ENCODE measurements around the gene ZNF888. TPM values are rescaled to one million over a fixed set of nuclear protein-coding genes. Genes with fewer than 3 reads are reported as not detected.
A peak's percentile ranks its signal among the peaks of the same experiment; 100 is the strongest.

ZNF888 gene
- polyA plus RNA-seq = 1 to 10 TPM; 1.9 to 2.7 TPM

DNA sequence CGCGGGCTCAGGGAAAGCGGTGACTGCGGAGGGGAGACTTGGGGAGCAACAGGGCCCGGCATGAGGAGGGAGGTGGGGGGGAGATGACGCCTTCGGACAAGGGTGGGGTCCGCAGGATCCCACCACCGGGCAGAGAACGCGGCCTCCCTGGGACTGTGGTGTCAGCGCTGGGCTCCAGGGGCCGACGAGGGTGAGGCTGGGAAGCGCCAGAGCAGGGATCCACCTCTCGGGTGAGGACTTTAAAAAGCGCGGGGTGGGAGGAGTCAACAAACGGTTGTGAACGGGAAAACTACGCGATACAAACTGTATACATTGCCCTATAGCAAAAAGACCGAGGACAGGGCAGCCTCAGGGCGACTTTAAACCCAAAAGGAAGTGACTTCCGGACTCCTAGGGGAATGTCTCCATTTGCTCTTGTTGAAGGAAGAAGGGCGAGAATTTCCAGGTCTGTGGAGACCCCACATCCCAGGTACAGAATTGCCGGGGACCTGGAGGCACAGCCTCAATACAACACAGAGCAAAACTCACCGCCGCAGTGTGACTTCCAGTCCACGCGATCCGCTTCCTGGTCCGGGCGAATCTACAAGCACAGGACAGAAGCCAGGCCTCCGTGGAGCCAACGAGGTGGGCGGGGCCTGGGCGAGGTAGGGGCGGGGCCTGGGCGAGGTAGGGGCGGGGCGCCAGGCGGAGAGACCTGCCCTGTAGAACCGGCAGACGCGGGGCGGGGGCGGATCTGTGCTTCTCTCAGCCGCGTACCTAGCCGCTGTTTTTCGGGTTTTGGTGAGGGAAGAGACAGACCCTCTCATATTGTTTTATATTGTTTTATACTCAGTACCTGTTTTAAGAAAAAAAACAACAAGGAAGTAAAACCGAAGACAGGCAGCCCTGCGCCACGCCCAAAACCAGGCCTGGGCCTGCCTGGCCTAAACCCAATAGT is at the start of gene ZNF888:
Gene ZNF888, minus strand, starts transcription at position 588 of the 937 bp plus-strand sequence. CDS start 5,555 bp downstream, outside the sequence.
- Histone ChIP-seq H3K36me3 (ENCODE audit: control insufficient read depth in 2 of 2, insufficient read depth in 2 of 2, low read length in 1 of 2) (no peaks in the 10 kb centered on the region), H3K27me3 (ENCODE audit: control insufficient read depth in 1 of 2, insufficient read depth in 2 of 2, low read length in 2 of 2) (no peaks in the 10 kb centered on the region), H3K27ac (ENCODE audit: low read depth in 2 of 2, low read length in 1 of 2) (peak within 1 kb of the TSS; percentile 83 to 98), H3K9me3 (ENCODE audit: control insufficient read depth in 2 of 2, insufficient read depth in 1 of 2, low read depth in 1 of 2, low read length in 1 of 2) (no peaks in the 10 kb centered on the region), H3K4me3 (ENCODE audit: low read depth in 1 of 2, low read length in 2 of 2) (peak within 1 kb of the TSS; percentile 51 to 85), H3K4me1 (ENCODE audit: control insufficient read depth in 2 of 2, insufficient read depth in 2 of 2, low read length in 1 of 2) (peaks cover 0 to 3% of the 10 kb centered on the region in 2 donors)
- WGBS, 2 donors = 2% methylated on average over 55 of the region's 55 CpGs

GRCh38 chr19:52967772-52968171 is 44.5 kb upstream of the ZNF888 start:
- whole genome bisulfite sequencing, 2 donors = 89 to 98% methylated on average over 2 of the region's 2 CpGs
- no peak overlapping the region for H3K4me3 ChIP-seq (ENCODE audit: low read depth in 1 of 2, low read length in 2 of 2)
- H3K9me3 ChIP-seq (ENCODE audit: control insufficient read depth in 2 of 2, insufficient read depth in 1 of 2, low read depth in 1 of 2, low read length in 1 of 2) = peaks cover 2 to 4% of the 10 kb centered on the region in 2 donors
- peaks cover 0 to 2% of the 10 kb centered on the region in 2 donors for H3K4me1 ChIP-seq (ENCODE audit: control insufficient read depth in 2 of 2, insufficient read depth in 2 of 2, low read length in 1 of 2)
- H3K27me3 ChIP-seq (ENCODE audit: control insufficient read depth in 1 of 2, insufficient read depth in 2 of 2, low read length in 2 of 2) = no peaks in the 10 kb centered on the region
- no peak overlapping the region for H3K27ac ChIP-seq (ENCODE audit: low read depth in 2 of 2, low read length in 1 of 2)
- no peaks in the 10 kb centered on the region for H3K36me3 ChIP-seq (ENCODE audit: control insufficient read depth in 2 of 2, insufficient read depth in 2 of 2, low read length in 1 of 2)

DNA sequence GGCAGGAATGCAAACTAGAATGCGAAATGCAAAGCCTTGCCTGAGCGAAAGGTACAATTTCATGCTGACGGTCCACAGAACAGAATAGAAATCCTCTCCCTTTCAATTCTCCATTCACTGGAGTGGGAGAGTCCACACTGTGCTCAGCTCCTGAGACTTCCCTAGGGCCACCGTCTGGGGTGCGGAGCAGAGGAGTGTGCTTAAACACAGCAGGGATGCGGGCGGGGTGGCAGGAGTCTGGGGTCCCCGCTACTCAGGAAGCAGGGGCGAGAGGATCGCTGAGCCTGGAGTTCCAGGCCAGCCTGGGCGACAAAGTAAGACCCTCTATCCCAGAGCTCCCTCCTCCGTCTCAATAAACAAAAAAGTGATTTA is 40.0 kb upstream of the ZNF888 start:
- H3K4me3 ChIP-seq (ENCODE audit: low read depth in 1 of 2, low read length in 2 of 2) = peak overlapping the region; percentile 49 to 72
- peak overlapping the region; percentile 88 to 94 for H3K27ac ChIP-seq (ENCODE audit: low read depth in 2 of 2, low read length in 1 of 2)
- H3K36me3 ChIP-seq (ENCODE audit: control insufficient read depth in 2 of 2, insufficient read depth in 2 of 2, low read length in 1 of 2) = peaks cover 2 to 3% of the 10 kb centered on the region in 2 donors
- 2 to 6% methylated on average over 12 of the region's 12 CpGs for WGBS, 2 donors
- H3K4me1 ChIP-seq (ENCODE audit: control insufficient read depth in 2 of 2, insufficient read depth in 2 of 2, low read length in 1 of 2) = peaks cover 0 to 4% of the 10 kb centered on the region in 2 donors
- no peaks in the 10 kb centered on the region for H3K27me3 ChIP-seq (ENCODE audit: control insufficient read depth in 1 of 2, insufficient read depth in 2 of 2, low read length in 2 of 2)
- peaks cover 2 to 22% of the 10 kb centered on the region in 2 donors for H3K9me3 ChIP-seq (ENCODE audit: control insufficient read depth in 2 of 2, insufficient read depth in 1 of 2, low read depth in 1 of 2, low read length in 1 of 2)

GRCh38 chr19:52962394-52963246 is 39.4 kb upstream of the ZNF888 start, which contains the start of gene ZNF816:
Gene ZNF816 (minus strand): TSS chr19:52962881. CDS start chr19:52956089, 6,792 bp downstream.
- Histone ChIP-seq H3K9me3 (ENCODE audit: control insufficient read depth in 2 of 2, insufficient read depth in 1 of 2, low read depth in 1 of 2, low read length in 1 of 2) (peaks cover 2 to 27% of the 10 kb centered on the region in 2 donors), H3K27me3 (ENCODE audit: control insufficient read depth in 1 of 2, insufficient read depth in 2 of 2, low read length in 2 of 2) (no peaks in the 10 kb centered on the region), H3K4me1 (ENCODE audit: control insufficient read depth in 2 of 2, insufficient read depth in 2 of 2, low read length in 1 of 2) (peaks cover 0 to 4% of the 10 kb centered on the region in 2 donors), H3K4me3 (ENCODE audit: low read depth in 1 of 2, low read length in 2 of 2) (peak within 1 kb of the TSS; percentile 66 to 72), H3K27ac (ENCODE audit: low read depth in 2 of 2, low read length in 1 of 2) (peak within 1 kb of the TSS; percentile 88 to 94), H3K36me3 (ENCODE audit: control insufficient read depth in 2 of 2, insufficient read depth in 2 of 2, low read length in 1 of 2) (peaks cover 2 to 3% of the 10 kb centered on the region in 2 donors)
- 1% methylated on average over 54 to 55 of the region's 55 CpGs for WGBS, 2 donors

DNA sequence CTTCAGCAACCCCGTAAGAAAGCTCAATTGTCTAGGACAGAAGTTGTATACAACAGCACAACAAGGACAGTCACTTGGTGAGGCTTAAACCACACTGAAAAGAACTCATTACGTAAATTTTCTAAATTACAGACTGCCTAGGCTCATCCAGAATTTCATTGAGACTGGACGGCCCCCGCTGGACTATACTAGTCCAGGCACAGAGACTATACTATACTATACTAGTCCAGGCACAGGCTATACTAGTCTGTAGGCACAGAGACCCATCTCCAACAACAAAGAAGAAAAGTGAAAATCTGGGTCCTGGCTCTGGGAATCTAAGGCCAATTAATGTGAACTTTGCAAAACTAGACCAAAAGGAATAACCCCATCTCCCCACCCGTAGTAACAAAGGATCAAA is 38.8 kb upstream of the ZNF888 start:
- Histone ChIP-seq H3K27me3 (ENCODE audit: control insufficient read depth in 1 of 2, insufficient read depth in 2 of 2, low read length in 2 of 2) (no peaks in the 10 kb centered on the region), H3K4me3 (ENCODE audit: low read depth in 1 of 2, low read length in 2 of 2) (peak overlapping the region; percentile 66 to 72), H3K9me3 (ENCODE audit: control insufficient read depth in 2 of 2, insufficient read depth in 1 of 2, low read depth in 1 of 2, low read length in 1 of 2) (peaks cover 0 to 30% of the 10 kb centered on the region in 2 donors), H3K36me3 (ENCODE audit: control insufficient read depth in 2 of 2, insufficient read depth in 2 of 2, low read length in 1 of 2) (peaks cover 2 to 3% of the 10 kb centered on the region in 2 donors), H3K4me1 (ENCODE audit: control insufficient read depth in 2 of 2, insufficient read depth in 2 of 2, low read length in 1 of 2) (peaks cover 0 to 4% of the 10 kb centered on the region in 2 donors), H3K27ac (ENCODE audit: low read depth in 2 of 2, low read length in 1 of 2) (peak overlapping the region; percentile 88 to 91)
- WGBS, 2 donors = 21 to 26% methylated on average over 5 of the region's 5 CpGs

DNA sequence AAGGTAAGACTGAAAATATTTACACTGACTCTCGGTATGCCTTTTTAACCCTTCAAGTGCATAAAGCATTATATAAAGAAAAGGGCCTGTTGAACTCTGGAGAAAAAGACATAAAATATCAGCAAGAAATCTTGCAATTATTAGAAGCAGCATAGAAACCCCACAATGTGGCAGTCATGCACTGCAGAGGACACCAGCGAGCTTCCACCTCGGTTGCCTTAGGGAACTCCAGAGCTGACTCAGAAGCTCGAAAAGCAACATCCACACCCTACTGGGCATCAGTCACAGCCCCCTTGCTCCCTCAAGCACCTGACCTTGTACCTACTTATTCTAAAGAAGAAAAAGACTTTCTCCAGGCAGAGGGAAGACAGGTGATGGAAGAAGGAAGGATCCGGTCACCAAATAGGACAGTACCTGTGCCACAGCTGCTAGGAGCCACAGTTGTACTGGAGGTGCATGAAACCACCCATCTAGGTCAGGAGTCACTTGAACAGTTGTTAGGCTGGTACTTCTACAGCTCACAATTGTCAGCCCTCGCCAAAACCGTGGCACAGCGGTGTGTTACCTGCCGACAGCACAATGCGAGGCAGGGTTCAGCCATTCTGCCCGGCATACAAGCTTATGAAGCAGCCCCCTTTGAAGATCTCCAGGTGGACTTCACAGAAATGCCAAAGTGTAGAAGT is 36.5 kb upstream of the ZNF888 start:
- WGBS, 2 donors = 90 to 94% methylated on average over 11 of the region's 11 CpGs
- peaks cover 5 to 13% of the 10 kb centered on the region in 2 donors for H3K36me3 ChIP-seq (ENCODE audit: control insufficient read depth in 2 of 2, insufficient read depth in 2 of 2, low read length in 1 of 2)
- no peak overlapping the region for H3K27ac ChIP-seq (ENCODE audit: low read depth in 2 of 2, low read length in 1 of 2)
- no peaks in the 10 kb centered on the region for H3K27me3 ChIP-seq (ENCODE audit: control insufficient read depth in 1 of 2, insufficient read depth in 2 of 2, low read length in 2 of 2)
- peaks cover 2 to 43% of the 10 kb centered on the region in 2 donors for H3K9me3 ChIP-seq (ENCODE audit: control insufficient read depth in 2 of 2, insufficient read depth in 1 of 2, low read depth in 1 of 2, low read length in 1 of 2)
- H3K4me1 ChIP-seq (ENCODE audit: control insufficient read depth in 2 of 2, insufficient read depth in 2 of 2, low read length in 1 of 2) = peaks cover 0 to 4% of the 10 kb centered on the region in 2 donors
- no peak overlapping the region for H3K4me3 ChIP-seq (ENCODE audit: low read depth in 1 of 2, low read length in 2 of 2)

- Histone ChIP-seq H3K36me3 (ENCODE audit: control insufficient read depth in 2 of 2, insufficient read depth in 2 of 2, low read length in 1 of 2) (peaks cover 12 to 15% of the 10 kb centered on the region in 2 donors), H3K4me1 (ENCODE audit: control insufficient read depth in 2 of 2, insufficient read depth in 2 of 2, low read length in 1 of 2) (peaks cover 0 to 2% of the 10 kb centered on the region in 2 donors), H3K4me3 (ENCODE audit: low read depth in 1 of 2, low read length in 2 of 2) (no peak overlapping the region), H3K9me3 (ENCODE audit: control insufficient read depth in 2 of 2, insufficient read depth in 1 of 2, low read depth in 1 of 2, low read length in 1 of 2) (peaks cover 6 to 54% of the 10 kb centered on the region in 2 donors), H3K27me3 (ENCODE audit: control insufficient read depth in 1 of 2, insufficient read depth in 2 of 2, low read length in 2 of 2) (no peaks in the 10 kb centered on the region), H3K27ac (ENCODE audit: low read depth in 2 of 2, low read length in 1 of 2) (no peak overlapping the region)
- WGBS, 2 donors = 88 to 91% methylated on average over 8 of the region's 8 CpGs
Observed at GRCh38 chr19:52957591-52957990, 34.4 kb upstream of the ZNF888 start.

GRCh38 chr19:52956917-52957316 is 33.7 kb upstream of the ZNF888 start:
- Histone ChIP-seq H3K36me3 (ENCODE audit: control insufficient read depth in 2 of 2, insufficient read depth in 2 of 2, low read length in 1 of 2) (peaks cover 17 to 21% of the 10 kb centered on the region in 2 donors), H3K4me1 (ENCODE audit: control insufficient read depth in 2 of 2, insufficient read depth in 2 of 2, low read length in 1 of 2) (peaks cover 0 to 2% of the 10 kb centered on the region in 2 donors), H3K4me3 (ENCODE audit: low read depth in 1 of 2, low read length in 2 of 2) (no peak overlapping the region), H3K9me3 (ENCODE audit: control insufficient read depth in 2 of 2, insufficient read depth in 1 of 2, low read depth in 1 of 2, low read length in 1 of 2) (peaks cover 6 to 61% of the 10 kb centered on the region in 2 donors), H3K27me3 (ENCODE audit: control insufficient read depth in 1 of 2, insufficient read depth in 2 of 2, low read length in 2 of 2) (no peaks in the 10 kb centered on the region), H3K27ac (ENCODE audit: low read depth in 2 of 2, low read length in 1 of 2) (no peak overlapping the region)
- WGBS, 2 donors = 97% methylated on average over 10 of the region's 10 CpGs

- Histone ChIP-seq H3K27me3 (ENCODE audit: control insufficient read depth in 1 of 2, insufficient read depth in 2 of 2, low read length in 2 of 2) (no peaks in the 10 kb centered on the region), H3K36me3 (ENCODE audit: control insufficient read depth in 2 of 2, insufficient read depth in 2 of 2, low read length in 1 of 2) (peaks cover 11 to 12% of the 10 kb centered on the region in 2 donors), H3K27ac (ENCODE audit: low read depth in 2 of 2, low read length in 1 of 2) (no peak overlapping the region), H3K9me3 (ENCODE audit: control insufficient read depth in 2 of 2, insufficient read depth in 1 of 2, low read depth in 1 of 2, low read length in 1 of 2) (peaks cover 18 to 37% of the 10 kb centered on the region in 2 donors), H3K4me1 (ENCODE audit: control insufficient read depth in 2 of 2, insufficient read depth in 2 of 2, low read length in 1 of 2) (peaks cover 0 to 3% of the 10 kb centered on the region in 2 donors), H3K4me3 (ENCODE audit: low read depth in 1 of 2, low read length in 2 of 2) (no peak overlapping the region)
- 68 to 97% methylated on average over 1 of the region's 1 CpG for WGBS, 2 donors
Observed at GRCh38 chr19:52949422-52949821, 26.2 kb upstream of the ZNF888 start.

Data from esophagus (tissue), 2 donors.